SJSA1 (cell line): ENCODE results near the gene CRACR2A. TPM values are rescaled to one million over a fixed set of nuclear protein-coding genes. Genes with fewer than 3 reads are reported as not detected.

Source experiments
- DNase-seq, 2 experiments: peaks; one replicate each; pipeline ENCODE4 v3.0.0-alpha.2; 2015 to 2020; ENCODE audit warnings: low spot score in 2 of 2, low read depth in 1 of 2
- H3K27ac ChIP-seq: fragments of 250-450 bp; sonication (Bioruptor Pico); 2 replicates; pipeline ENCODE4 v1.5.1; 2020; ENCODE audit warnings: mild to moderate bottlenecking, moderate library complexity
- H3K27me3 ChIP-seq: fragments of 250-450 bp; sonication (Bioruptor Pico); replicated peaks from 2 replicates; pipeline ENCODE4 v1.5.1; 2020; ENCODE audit warnings: mild to moderate bottlenecking, moderate library complexity
- H3K36me3 ChIP-seq: fragments of 250-450 bp; sonication (Bioruptor Pico); 2 replicates; pipeline ENCODE4 v1.5.1; 2020; ENCODE audit warnings: mild to moderate bottlenecking
- H3K4me1 ChIP-seq: fragments of 250-450 bp; sonication (Bioruptor Pico); replicated peaks from 2 replicates; pipeline ENCODE4 v1.6.1; 2021; ENCODE audit warnings: mild to moderate bottlenecking
- H3K4me3 ChIP-seq: fragments of 250-450 bp; sonication (Bioruptor Pico); 2 replicates; pipeline ENCODE4 v1.5.1; 2020; ENCODE audit warnings: mild to moderate bottlenecking
- H3K9me3 ChIP-seq: fragments of 250-450 bp; sonication (Bioruptor Pico); replicated peaks from 2 replicates; pipeline ENCODE4 v1.5.1; 2020; ENCODE audit warnings: mild to moderate bottlenecking
- total RNA-seq: library from RNA; depleted of rRNA; stranded (reverse); fragments of >200 nt; shearing (Covaris generic); gene quantifications from 2 replicates; pipeline ENCODE4 v1.2.3, GENCODE V29; 2014

The CRACR2A gene
- total RNA-seq, 1 experiment from 2014 or later = 1.1 TPM

DNA sequence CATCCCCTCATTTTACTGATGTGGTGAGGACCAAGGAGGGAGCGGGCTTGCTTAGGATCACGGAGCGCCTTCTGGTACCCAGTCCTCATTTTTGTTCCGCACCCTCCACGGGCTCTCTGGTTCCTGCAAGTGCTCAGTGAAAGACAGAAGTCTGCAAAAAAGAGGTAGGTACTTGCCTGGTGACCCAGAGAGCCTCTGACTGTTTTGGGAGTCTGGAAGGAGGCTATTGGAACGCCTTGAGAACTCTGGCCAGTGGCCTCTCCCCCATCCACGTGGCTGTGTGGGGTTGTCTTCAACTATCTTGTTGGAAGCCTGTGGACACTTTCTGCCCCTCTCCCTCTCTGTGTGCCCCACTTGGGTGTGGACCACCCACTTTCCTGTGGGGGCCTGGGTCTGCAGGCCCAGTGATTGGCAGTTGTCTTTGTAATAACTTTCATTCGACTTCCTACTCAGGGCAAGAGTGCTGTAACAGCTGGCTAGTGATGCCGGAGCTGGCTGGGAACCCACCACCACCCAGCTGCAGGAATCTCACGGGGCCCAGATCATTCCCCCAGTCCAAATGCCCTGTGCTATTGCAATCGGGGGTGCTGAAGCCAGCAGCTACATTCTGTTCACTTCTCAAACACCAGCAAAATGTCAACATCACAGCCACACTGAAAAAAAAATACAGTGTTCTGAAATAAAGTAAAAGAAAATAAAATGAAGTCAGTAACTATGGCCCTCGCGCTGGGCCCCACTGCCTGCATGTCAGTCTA lies 139.1 kb downstream of the CRACR2A start:
- no peaks in the 10 kb centered on the region for H3K4me1 ChIP-seq
- no peaks in the 10 kb centered on the region for H3K36me3 ChIP-seq
- DNase-seq = no peak

DNA sequence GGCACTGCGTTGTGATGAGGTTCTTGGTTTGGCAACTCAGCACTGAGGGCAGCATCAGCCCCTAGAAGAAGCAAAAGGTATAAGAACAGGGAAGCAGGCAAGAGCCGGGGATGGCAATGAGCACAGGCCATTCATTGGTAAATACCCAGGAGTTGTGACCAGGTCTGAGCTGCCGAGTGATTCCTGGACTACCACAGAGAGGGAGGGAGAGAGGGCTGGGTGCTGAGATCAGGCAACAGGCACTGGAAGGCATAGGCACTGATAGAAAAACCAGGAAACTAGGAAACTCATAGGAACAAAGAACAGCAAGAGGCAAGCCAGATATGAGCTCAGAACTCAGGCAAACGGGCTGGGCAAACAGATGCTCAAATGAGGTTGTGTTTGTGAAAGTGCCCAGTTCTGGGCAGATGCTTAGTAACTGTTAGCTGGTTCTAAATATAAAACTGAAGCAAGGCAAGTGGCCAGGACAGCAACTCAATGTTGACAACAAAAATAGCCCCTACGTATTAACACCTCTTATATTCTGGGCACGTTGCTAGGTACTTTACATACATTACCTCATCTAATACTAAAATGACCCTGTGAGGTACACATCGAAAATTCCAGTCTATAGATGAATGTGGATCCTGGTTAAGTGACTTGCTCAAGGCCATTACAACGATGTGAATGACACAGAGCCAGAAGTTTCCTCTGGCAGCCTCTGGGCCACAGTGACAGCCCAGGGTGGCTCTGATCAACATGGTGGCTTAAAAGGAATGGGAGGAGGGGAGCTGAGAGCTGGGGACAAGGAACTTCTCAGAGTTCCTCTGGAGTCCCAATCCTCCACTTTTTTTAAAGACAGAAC lies 140.8 kb downstream of the CRACR2A start:
- H3K27me3 ChIP-seq = peaks cover 5% of the 10 kb centered on the region
- H3K4me1 ChIP-seq = no peaks in the 10 kb centered on the region
- no peak overlapping the region for H3K4me3 ChIP-seq
- H3K36me3 ChIP-seq = no peaks in the 10 kb centered on the region
- no peak for DNase-seq
- H3K27ac ChIP-seq = no peak overlapping the region
- no peaks in the 10 kb centered on the region for H3K9me3 ChIP-seq

More for the DNA sequence above, 139.1 kb downstream of the CRACR2A start:
- no peaks in the 10 kb centered on the region for H3K9me3 ChIP-seq
- no peak overlapping the region for H3K4me3 ChIP-seq
- H3K27ac ChIP-seq = no peak overlapping the region
- peaks cover 11% of the 10 kb centered on the region; the same call in 1 of the 2 replicates for H3K27me3 ChIP-seq

DNA sequence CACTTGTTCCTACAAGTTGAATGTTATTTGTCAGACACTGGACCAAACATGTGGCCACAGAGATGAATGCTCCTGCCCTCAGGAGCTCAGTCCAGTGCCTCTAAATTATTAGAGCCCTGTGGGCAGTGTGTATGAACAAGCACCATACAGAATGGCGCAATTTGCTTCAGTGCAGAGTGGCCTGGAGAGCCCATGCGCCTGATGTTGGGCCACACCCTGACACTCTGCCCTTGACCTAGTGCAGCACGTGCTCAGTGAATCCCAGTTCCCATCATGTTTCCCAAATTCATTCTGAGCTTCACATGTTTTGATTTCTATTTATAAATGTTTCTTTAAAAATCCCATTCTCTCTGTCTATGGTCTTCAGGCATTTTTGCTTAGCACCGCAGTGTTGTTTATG lies 145.1 kb downstream of the CRACR2A start:
- Histone ChIP-seq H3K4me3 (no peak overlapping the region), H3K9me3 (no peaks in the 10 kb centered on the region), H3K4me1 (no peaks in the 10 kb centered on the region), H3K36me3 (no peaks in the 10 kb centered on the region), H3K27me3 (peaks cover 31% of the 10 kb centered on the region), H3K27ac (no peak overlapping the region)
- DNase-seq = no peak

DNA sequence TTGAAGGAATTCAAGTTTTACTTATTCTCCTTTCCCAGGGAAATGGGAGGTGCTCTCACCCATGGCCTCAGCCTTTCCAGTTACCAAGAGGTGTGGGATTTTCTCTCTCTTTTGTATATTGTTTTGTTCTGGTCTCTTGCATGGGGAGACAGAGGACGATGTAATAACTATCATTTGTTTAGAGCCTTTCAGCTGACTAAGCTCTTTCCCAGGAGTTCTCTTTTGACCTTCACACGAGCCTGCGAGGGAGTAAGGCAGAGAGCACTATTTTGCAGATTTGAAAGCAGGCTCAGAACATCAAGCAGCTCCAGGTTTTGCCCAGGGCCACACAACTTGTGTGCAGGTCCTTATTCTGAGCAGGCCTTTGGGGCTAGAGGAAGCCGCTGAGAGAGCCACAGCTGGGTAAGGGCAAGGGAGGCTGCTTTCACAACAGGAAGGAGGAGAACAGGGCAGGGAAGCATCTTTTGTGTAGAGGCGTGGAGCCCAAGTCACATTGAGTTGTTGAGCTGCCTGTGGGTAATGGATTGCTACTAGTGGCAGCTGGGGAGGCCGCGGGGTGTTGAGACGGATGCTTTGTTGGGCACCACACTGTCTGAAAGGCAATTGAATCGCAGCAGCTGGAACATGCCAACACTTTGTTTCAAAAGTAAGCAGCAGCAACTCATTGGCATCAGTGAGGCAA lies 145.7 kb downstream of the CRACR2A start:
- H3K27me3 ChIP-seq = peaks cover 31% of the 10 kb centered on the region
- H3K4me3 ChIP-seq = no peak overlapping the region
- H3K4me1 ChIP-seq = no peaks in the 10 kb centered on the region
- H3K36me3 ChIP-seq = no peaks in the 10 kb centered on the region
- DNase-seq = no peak
- H3K27ac ChIP-seq = no peak overlapping the region
- H3K9me3 ChIP-seq = no peaks in the 10 kb centered on the region

DNA sequence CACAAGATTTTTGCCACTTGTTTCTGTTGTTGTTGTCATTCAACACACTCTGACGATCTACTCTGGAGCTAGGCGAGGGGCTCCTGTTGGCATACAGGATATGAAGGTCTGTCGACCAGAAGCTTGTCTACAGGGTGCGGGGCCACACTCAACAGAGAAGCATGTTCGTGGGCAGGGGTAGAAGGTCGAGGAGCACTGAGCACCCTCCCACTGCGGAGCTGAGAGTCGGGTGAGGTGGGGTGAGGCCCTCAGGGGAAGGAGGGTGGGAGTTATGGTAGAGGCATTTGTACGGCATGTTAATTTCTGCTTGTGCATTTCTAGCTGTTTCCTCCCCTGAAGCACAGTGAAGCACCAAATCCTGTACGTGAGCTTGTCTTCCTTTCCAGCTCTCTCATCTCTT lies 146.8 kb downstream of the CRACR2A start:
- H3K9me3 ChIP-seq = no peaks in the 10 kb centered on the region
- no peak overlapping the region for H3K27ac ChIP-seq
- no peaks in the 10 kb centered on the region for H3K36me3 ChIP-seq
- DNase-seq = no peak
- peaks cover 27% of the 10 kb centered on the region for H3K27me3 ChIP-seq
- H3K4me1 ChIP-seq = no peaks in the 10 kb centered on the region
- no peak overlapping the region for H3K4me3 ChIP-seq

DNA sequence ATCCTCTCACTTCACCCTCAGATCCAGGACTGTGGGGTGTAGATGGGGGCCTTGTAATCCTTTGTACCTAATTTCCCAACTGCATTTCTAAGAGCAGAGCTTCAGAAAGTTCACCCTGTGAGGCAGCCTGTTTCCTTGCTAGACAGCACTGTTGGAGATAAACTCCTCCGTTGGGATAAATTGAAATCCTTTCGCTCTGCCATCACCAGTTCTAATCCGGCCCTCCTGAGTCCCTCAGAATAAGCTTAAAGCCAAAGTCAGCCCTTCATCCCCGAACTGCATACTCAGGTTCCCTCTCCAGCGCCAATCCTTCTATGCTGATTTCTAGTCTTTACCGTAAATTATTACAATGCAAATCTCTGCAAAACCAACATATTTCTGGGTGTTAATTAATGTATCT lies 147.2 kb downstream of the CRACR2A start:
- no peak for DNase-seq

DNA sequence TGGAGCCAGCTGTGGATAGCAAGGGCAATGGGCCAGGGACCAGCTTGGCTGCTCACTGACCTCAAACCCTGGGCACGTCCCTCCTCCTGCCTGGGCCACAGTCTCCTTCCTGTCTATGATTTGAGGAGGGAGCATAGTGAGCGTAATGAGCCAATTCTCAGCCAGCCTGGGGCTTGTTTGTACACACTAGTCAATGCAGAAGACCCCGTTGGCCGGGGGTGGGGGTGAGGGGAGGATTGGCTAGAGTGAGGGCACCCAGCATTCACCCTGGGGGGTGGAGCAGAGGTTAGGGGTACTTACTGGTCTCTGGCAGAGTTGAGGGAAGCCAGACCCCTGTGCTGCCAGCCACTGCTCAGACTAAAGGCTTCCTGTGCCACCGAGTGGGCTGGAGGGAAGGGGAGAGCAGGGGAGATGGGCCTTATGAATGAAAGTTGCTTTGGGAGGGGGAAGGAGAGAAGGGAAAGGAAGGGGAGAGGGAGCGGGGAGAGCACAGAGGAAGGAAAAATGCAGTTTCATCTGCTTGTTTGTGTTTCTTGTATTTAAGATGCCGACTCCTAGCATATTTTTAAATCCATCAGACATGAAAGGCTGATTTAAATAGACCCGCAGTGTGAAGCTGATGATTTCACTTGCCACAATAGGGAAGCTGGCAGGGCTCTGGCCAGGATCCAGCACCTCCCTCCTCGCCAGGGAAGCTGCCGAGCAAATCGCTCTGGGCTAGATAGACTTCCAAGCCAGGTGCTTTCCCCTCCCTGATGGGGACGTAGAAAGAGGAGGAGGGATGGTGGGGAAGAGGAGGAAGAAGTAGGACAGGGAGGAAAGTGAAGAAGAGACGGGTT lies 147.9 kb downstream of the CRACR2A start:
- H3K27ac ChIP-seq = no peak overlapping the region
- no peaks in the 10 kb centered on the region for H3K9me3 ChIP-seq

More for the DNA sequence above, 147.2 kb downstream of the CRACR2A start:
- H3K36me3 ChIP-seq = no peaks in the 10 kb centered on the region
- peaks cover 27% of the 10 kb centered on the region for H3K27me3 ChIP-seq
- H3K4me1 ChIP-seq = no peaks in the 10 kb centered on the region
- H3K4me3 ChIP-seq = no peak overlapping the region
- H3K9me3 ChIP-seq = no peaks in the 10 kb centered on the region
- no peak overlapping the region for H3K27ac ChIP-seq

DNA sequence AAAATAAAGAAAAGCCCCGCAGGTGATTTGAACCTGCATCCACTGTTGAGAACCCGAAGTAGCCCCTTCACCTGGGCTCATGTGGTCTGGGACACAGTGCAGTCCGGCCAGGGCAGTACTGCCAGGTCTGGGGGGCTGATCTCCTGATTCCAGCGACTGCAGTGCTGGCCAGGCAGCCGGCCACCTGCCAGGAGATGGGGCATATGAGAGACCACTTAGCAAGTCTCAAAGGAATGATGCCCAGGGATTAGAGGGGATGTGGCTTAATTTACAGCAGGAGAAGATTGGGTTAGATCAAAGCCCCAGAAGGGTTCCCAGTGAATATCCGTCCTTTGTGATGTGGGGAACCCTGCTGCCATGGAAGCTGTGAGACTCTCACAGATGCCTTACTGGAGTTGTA lies 148.6 kb downstream of the CRACR2A start:
- Histone ChIP-seq H3K4me1 (no peaks in the 10 kb centered on the region), H3K4me3 (no peak overlapping the region), H3K27me3 (peaks cover 27% of the 10 kb centered on the region), H3K27ac (no peak overlapping the region), H3K36me3 (no peaks in the 10 kb centered on the region), H3K9me3 (no peaks in the 10 kb centered on the region)
- no peak for DNase-seq

More for the DNA sequence above, 147.9 kb downstream of the CRACR2A start:
- no peaks in the 10 kb centered on the region for H3K36me3 ChIP-seq
- no peak overlapping the region for H3K4me3 ChIP-seq
- no peak for DNase-seq
- peaks cover 27% of the 10 kb centered on the region for H3K27me3 ChIP-seq
- H3K4me1 ChIP-seq = no peaks in the 10 kb centered on the region

DNA sequence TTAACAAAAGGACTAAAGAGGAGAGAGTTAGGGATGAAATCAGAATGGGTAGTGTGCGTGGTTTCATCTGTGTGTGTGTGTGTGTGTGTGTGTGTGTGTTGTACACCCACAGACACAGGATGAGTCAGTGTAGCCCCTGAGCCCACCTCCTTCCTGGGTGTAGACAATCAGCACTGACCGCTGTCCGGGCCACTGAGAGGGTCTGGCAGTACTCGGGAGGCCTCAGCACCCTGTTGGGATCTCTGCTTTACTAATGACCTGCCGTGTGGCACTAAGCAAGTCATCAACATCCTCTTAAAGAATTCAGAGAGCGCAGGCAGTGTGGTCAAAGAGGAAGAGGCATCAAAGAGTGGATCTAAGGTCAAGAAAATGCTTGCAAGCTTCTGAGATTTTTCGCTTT lies 149.3 kb downstream of the CRACR2A start:
- no peak for DNase-seq
- H3K4me3 ChIP-seq = no peak overlapping the region
- peaks cover 27% of the 10 kb centered on the region for H3K27me3 ChIP-seq
- no peaks in the 10 kb centered on the region for H3K36me3 ChIP-seq
- H3K9me3 ChIP-seq = no peaks in the 10 kb centered on the region
- no peaks in the 10 kb centered on the region for H3K4me1 ChIP-seq
- H3K27ac ChIP-seq = no peak overlapping the region

DNA sequence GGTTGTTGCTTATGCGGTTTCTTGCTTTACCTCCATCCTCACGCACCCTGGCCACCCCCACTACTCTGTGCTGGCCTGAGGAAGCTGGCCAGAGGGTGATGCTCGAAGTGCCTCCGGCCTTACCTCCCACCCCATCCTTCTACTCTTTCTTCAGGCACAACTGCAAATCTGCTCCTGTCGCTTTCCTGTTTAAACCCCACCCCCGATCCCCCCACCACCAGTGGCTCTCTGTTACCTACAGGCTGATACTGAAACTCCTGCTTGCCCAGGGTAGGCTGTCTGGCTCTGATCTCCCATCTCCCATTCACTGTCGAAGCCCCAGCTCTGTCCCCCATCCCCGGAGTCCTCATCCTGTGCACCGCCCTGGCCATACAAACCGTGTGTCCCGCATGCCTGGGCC lies 150.4 kb downstream of the CRACR2A start:
- no peak overlapping the region for H3K27ac ChIP-seq
- no peak overlapping the region for H3K4me3 ChIP-seq
- no peaks in the 10 kb centered on the region for H3K4me1 ChIP-seq
- H3K9me3 ChIP-seq = no peaks in the 10 kb centered on the region
- H3K36me3 ChIP-seq = no peaks in the 10 kb centered on the region
- H3K27me3 ChIP-seq = peaks cover 31% of the 10 kb centered on the region
- DNase-seq = no peak

DNA sequence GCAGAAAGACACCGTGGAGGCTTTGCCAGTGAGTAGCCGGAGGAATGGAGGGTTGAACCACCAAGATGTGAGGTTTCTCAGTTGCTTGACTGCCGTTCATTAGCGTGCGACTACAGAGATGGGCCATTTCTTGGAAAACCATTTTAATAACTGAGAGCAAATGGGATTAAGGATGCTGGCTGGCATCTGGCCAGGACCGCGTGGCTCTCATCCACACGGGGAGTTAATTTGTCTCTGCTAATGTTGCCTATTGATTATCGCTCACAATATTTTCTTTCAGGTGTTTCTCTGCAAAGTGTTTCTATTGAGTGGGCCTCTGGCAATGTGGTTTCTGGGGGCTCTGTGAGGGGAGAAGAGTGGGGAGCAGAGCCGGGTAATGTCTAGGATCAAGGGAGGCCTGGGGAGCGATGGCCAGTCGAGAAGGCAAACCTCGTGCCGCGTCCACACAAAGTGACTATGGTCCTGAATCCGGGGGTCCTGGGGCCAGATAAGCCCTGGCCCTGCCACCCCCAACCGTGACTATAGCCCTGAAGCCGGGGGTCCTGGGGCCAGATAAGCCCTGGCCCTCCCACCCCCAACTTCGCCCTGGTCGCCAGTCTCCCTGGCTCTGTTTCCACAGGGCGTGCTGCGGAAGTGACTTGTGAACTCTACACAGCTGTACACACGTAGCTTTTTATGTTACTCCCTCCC lies 151.3 kb downstream of the CRACR2A start:
- Histone ChIP-seq H3K27ac (no peak overlapping the region), H3K27me3 (peaks cover 26% of the 10 kb centered on the region), H3K4me3 (no peak overlapping the region), H3K4me1 (no peaks in the 10 kb centered on the region), H3K36me3 (no peaks in the 10 kb centered on the region), H3K9me3 (no peaks in the 10 kb centered on the region)
- DNase-seq = no peak

DNA sequence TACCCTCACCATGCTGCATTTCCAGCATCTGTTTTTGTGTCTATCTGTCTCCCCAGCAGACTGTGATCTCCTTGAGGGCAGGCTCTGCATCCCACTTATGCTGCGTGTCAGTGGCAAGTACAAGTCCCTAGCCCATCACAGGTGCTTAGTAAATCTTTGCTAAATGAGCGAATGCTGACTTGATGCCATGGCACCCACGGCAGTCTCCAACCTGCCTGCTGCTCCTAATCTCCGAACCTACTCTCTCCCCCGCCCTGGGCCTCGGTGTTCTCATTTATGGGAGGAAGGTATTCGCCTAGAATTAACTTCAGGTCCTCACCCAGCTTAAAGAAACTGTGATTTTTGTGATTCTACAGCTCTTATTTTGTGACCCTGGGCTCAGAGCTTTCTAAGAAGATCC lies 152.0 kb downstream of the CRACR2A start:
- Histone ChIP-seq H3K27me3 (peaks cover 23% of the 10 kb centered on the region), H3K27ac (no peak overlapping the region), H3K9me3 (no peaks in the 10 kb centered on the region), H3K4me1 (no peaks in the 10 kb centered on the region), H3K36me3 (no peaks in the 10 kb centered on the region), H3K4me3 (no peak overlapping the region)
- no peak for DNase-seq
